ENCODE measurements around the gene PTPRT.

- TF ChIP-seq MYC (IDR thresholded peaks at IDR 0.05; ENCODE audit: borderline replicate concordance, low read length) (no peak), POLR2A (IDR thresholded peaks at IDR 0.05; ENCODE audit: low read length) (no peak), CTCF (IDR thresholded peaks at IDR 0.05) (no peak), CEBPB (IDR thresholded peaks at IDR 0.05) (no peak), MAX (IDR thresholded peaks at IDR 0.05) (no peak), EP300 (IDR thresholded peaks at IDR 0.05) (no peak), KDM1A (IDR thresholded peaks at IDR 0.05; ENCODE audit: low read depth) (no peak), HDAC2 (IDR thresholded peaks at IDR 0.05) (no peak), MAFK (IDR thresholded peaks at IDR 0.05; ENCODE audit: partially characterized antibody) (no peak), ZSCAN20 (CRISPR knock-in tag; IDR thresholded peaks at IDR 0.05) (no peak), TFCP2L1 (CRISPR knock-in tag; IDR thresholded peaks at IDR 0.05) (no peak), ESRRA (IDR thresholded peaks at IDR 0.05; ENCODE audit: borderline replicate concordance, low read length) (no peak)
These were observed 352.2 kb downstream of the PTPRT start for GRCh38 chr20:42837456-42837855.

All from A549 (cell line).